OCI-LY1 (cell line): ENCODE results near the gene PLCG2.

Source experiments
- EZH2 ChIP-seq: fragments of 200-600 bp; sonication (generic), shearing (Covaris generic); IDR thresholded peaks from 2 replicates; pipeline ENCODE4 v1.8.0; 2017; ENCODE audit warnings: borderline replicate concordance, mixed run types, mild to moderate bottlenecking, antibody characterized with exemption, low read length, moderate library complexity, mixed read lengths
- TF ChIP-seq, protein P1 (sequence below): fragments of 200-600 bp; sonication (generic), shearing (Covaris generic); IDR thresholded peaks from 2 replicates; pipeline ENCODE4 v1.5.1; 2017; ENCODE audit warnings: mild to moderate bottlenecking, antibody characterized with exemption, low read length, moderate library complexity, mixed read lengths

DNA sequence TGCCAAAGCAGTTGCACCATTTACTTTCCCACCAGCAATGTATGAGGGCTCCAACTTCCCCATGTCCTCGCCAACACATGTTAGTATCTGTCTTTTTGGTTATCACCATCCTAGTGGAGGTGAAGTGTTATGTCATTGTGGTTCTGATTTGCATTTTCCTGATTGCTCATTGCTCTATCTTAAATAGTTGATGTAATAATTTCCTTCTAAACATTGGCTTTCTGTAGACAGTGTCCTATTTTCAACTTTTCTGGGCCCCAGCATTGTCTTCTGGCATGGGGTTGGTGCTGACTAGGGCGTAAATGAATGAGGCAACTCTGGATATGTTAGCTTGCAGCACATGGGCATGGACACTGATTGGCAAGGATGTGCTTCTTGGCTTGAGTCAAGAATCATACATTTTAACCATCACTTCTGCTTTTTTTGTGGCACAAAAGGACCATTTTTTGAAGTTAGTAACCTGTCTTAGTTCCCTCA, 25.1 kb downstream of the PLCG2 start:
- TF ChIP-seq, protein P1, sequence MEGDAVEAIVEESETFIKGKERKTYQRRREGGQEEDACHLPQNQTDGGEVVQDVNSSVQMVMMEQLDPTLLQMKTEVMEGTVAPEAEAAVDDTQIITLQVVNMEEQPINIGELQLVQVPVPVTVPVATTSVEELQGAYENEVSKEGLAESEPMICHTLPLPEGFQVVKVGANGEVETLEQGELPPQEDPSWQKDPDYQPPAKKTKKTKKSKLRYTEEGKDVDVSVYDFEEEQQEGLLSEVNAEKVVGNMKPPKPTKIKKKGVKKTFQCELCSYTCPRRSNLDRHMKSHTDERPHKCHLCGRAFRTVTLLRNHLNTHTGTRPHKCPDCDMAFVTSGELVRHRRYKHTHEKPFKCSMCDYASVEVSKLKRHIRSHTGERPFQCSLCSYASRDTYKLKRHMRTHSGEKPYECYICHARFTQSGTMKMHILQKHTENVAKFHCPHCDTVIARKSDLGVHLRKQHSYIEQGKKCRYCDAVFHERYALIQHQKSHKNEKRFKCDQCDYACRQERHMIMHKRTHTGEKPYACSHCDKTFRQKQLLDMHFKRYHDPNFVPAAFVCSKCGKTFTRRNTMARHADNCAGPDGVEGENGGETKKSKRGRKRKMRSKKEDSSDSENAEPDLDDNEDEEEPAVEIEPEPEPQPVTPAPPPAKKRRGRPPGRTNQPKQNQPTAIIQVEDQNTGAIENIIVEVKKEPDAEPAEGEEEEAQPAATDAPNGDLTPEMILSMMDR: no peak
- no peak for TF ChIP-seq EZH2
